ENCODE results near the gene ZMIZ2. TPM values are rescaled to one million over a fixed set of nuclear protein-coding genes. Genes with fewer than 3 reads are reported as not detected.

ZMIZ2 gene
- total RNA-seq, 1 donor from 2014 or later: 99.5 TPM

GRCh38 chr7:44811093-44811492 is 62.4 kb downstream of the ZMIZ2 start:
- no peak for DNase-seq (ENCODE audit: low read depth, low spot score)
- TF ChIP-seq, protein P1, sequence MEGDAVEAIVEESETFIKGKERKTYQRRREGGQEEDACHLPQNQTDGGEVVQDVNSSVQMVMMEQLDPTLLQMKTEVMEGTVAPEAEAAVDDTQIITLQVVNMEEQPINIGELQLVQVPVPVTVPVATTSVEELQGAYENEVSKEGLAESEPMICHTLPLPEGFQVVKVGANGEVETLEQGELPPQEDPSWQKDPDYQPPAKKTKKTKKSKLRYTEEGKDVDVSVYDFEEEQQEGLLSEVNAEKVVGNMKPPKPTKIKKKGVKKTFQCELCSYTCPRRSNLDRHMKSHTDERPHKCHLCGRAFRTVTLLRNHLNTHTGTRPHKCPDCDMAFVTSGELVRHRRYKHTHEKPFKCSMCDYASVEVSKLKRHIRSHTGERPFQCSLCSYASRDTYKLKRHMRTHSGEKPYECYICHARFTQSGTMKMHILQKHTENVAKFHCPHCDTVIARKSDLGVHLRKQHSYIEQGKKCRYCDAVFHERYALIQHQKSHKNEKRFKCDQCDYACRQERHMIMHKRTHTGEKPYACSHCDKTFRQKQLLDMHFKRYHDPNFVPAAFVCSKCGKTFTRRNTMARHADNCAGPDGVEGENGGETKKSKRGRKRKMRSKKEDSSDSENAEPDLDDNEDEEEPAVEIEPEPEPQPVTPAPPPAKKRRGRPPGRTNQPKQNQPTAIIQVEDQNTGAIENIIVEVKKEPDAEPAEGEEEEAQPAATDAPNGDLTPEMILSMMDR (conservative IDR thresholded peaks at IDR 0.05): no peak
- no peak overlapping the region for H3K27ac Mint-ChIP-seq (ENCODE audit: unreplicated experiment)
- no peaks in the 10 kb centered on the region for H3K9me3 Mint-ChIP-seq
- no peaks in the 10 kb centered on the region for H3K4me1 Mint-ChIP-seq
- no peaks in the 10 kb centered on the region for H3K36me3 Mint-ChIP-seq (ENCODE audit: low read depth)
- no peaks in the 10 kb centered on the region for H3K27me3 Mint-ChIP-seq (ENCODE audit: low read depth)
- no peak overlapping the region for H3K4me3 Mint-ChIP-seq

DNA sequence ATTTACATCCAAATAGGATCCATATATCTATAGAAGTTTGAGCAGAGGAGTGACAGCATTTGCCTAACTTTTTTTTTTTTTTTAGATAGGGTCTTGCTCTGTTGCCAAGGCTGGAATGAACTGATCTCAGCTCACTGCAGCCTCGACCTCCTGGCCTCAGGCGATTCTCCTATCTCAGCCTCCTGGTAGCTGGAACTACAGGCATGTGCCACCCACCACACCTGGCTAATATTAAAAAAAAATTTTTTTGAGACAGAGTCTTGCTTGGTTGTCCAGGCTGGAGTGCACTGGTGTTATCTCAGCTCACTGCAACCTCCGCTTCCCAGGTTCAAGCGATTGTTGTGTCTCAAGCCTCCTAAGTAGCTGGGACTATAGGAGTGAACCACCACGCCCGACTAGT is 62.9 kb downstream of the ZMIZ2 start:
- DNase-seq (ENCODE audit: low read depth, low spot score): no peak
- Mint-ChIP-seq H3K4me3 (no peak overlapping the region), H3K27ac (ENCODE audit: unreplicated experiment) (no peak overlapping the region), H3K9me3 (no peaks in the 10 kb centered on the region), H3K36me3 (ENCODE audit: low read depth) (no peaks in the 10 kb centered on the region), H3K4me1 (no peaks in the 10 kb centered on the region), H3K27me3 (ENCODE audit: low read depth) (no peaks in the 10 kb centered on the region)
- TF ChIP-seq, protein P1 (conservative IDR thresholded peaks at IDR 0.05): no peak

DNA sequence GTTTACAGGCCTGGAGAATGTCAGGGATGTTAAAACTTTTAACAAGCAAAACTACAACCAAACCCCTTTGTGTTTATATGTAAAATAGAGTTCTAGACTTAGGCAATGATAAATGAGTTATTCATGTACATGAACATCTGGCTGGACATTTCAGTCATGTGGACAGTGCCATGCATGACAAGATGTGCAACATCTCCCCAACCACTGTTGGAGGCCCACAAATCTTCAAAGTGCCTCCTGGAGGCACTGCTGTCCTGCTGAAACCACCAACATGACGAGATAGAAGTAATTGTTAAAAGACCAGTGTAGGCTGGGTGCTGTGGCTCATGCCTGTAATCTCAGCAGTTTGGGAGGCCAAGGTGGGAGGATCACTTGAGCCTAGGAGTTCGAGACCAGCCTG is 66.3 kb downstream of the ZMIZ2 start:
- TF ChIP-seq, protein P1 (conservative IDR thresholded peaks at IDR 0.05): no peak

GRCh38 chr7:44819292-44819691 is 70.6 kb downstream of the ZMIZ2 start:
- no peak overlapping the region for H3K27ac Mint-ChIP-seq (ENCODE audit: unreplicated experiment)
- peaks cover 8% of the 10 kb centered on the region for H3K4me1 Mint-ChIP-seq
- peaks cover 7% of the 10 kb centered on the region for H3K36me3 Mint-ChIP-seq (ENCODE audit: low read depth)
- no peaks in the 10 kb centered on the region for H3K27me3 Mint-ChIP-seq (ENCODE audit: low read depth)
- H3K9me3 Mint-ChIP-seq: no peaks in the 10 kb centered on the region
- no peak overlapping the region for H3K4me3 Mint-ChIP-seq
- DNase-seq (ENCODE audit: low read depth, low spot score): no peak
- TF ChIP-seq, protein P1 (conservative IDR thresholded peaks at IDR 0.05): no peak

More for the DNA sequence above, 66.3 kb downstream of the ZMIZ2 start:
- no peaks in the 10 kb centered on the region for H3K9me3 Mint-ChIP-seq
- DNase-seq (ENCODE audit: low read depth, low spot score): no peak
- no peak overlapping the region for H3K4me3 Mint-ChIP-seq
- H3K4me1 Mint-ChIP-seq: no peaks in the 10 kb centered on the region
- no peaks in the 10 kb centered on the region for H3K36me3 Mint-ChIP-seq (ENCODE audit: low read depth)
- no peak overlapping the region for H3K27ac Mint-ChIP-seq (ENCODE audit: unreplicated experiment)
- no peaks in the 10 kb centered on the region for H3K27me3 Mint-ChIP-seq (ENCODE audit: low read depth)

Other genes with a start within 250 kb of the ZMIZ2 start
- 0.12 and 0.18 TPM in 2 replicates for gene NPC1L1, start 207.5 kb upstream of the ZMIZ2 start, total RNA-seq
- 104 and 111 TPM in 2 replicates for gene DDX56, start 174.9 kb upstream of the ZMIZ2 start, total RNA-seq
- 87.2 and 88.9 TPM in 2 replicates for gene TMED4, start 166.6 kb upstream of the ZMIZ2 start, total RNA-seq
- gene OGDH, start 142.2 kb upstream of the ZMIZ2 start, total RNA-seq: 102 and 116 TPM in 2 replicates
- gene PPIA, start 47.8 kb downstream of the ZMIZ2 start, total RNA-seq: 2,244 and 2,316 TPM in 2 replicates
- 351 and 353 TPM in 2 replicates for gene H2AZ2, start 99.2 kb downstream of the ZMIZ2 start, total RNA-seq
- gene PURB, start 136.7 kb downstream of the ZMIZ2 start, total RNA-seq: 26.2 and 27.3 TPM in 2 replicates
- gene MYO1G, start 230.2 kb downstream of the ZMIZ2 start, total RNA-seq: 0.49 and 0.64 TPM in 2 replicates